Common myeloid progenitor, CD34-positive (primary cell): ENCODE results near the gene PTPRO.
A peak's percentile ranks its signal among the peaks of the same experiment; 100 is the strongest.

Experiments used
- CTCF ChIA-PET: fragments of 350-600 bp; sonication (Branson Sonifier 250); formaldehyde crosslinking; loops from one replicate; lab custom pipeline; 2021; ENCODE audit warnings: antibody characterized with exemption; lab: Charles Lee
- POLR2A ChIA-PET: fragments of 350-600 bp; sonication (Branson Sonifier 250); formaldehyde crosslinking; loops from one replicate; lab custom pipeline; 2021; ENCODE audit warnings: antibody characterized with exemption; lab: Charles Lee
- DNase-seq, 3 donors: peaks; one replicate each; pipeline versions ENCODE4 v3.0.0 to v3.0.0-alpha.2; 2013
- H3K27ac ChIP-seq, 2 experiments: 1 replicate in 1 of 2; 2 replicates in 1 of 2; pipeline ENCODE4 v1.7.0; 2013; ENCODE audit warnings: inconsistent platforms in 2 of 2, low read length in 2 of 2, mild to moderate bottlenecking in 2 of 2, low read depth in 1 of 2, moderate library complexity in 1 of 2; ENCODE audit not compliant: severe bottlenecking in 2 of 2, insufficient read depth in 1 of 2, poor library complexity in 1 of 2
- H3K27me3 ChIP-seq, 5 experiments: replicated peaks in 2 of 5; 1 replicate in 3 of 5; 2 replicates in 2 of 5; pipeline versions ENCODE4 v1.6.1 to v1.7.0; 2013; ENCODE audit warnings: low read length in 4 of 5, mild to moderate bottlenecking in 2 of 5, moderate library complexity in 2 of 5, inconsistent platforms in 1 of 5; ENCODE audit not compliant: insufficient read depth in 5 of 5, control insufficient read depth in 4 of 5
- H3K36me3 ChIP-seq, 4 experiments: 1 replicate in 2 of 4; 2 replicates in 2 of 4; pipeline versions ENCODE4 v1.6.1 to v1.7.0; 2013; ENCODE audit warnings: low read length in 3 of 4, control low read depth in 1 of 4, mild to moderate bottlenecking in 1 of 4; ENCODE audit not compliant: control insufficient read depth in 4 of 4, insufficient read depth in 4 of 4
- H3K4me1 ChIP-seq, 4 experiments: 1 replicate in 3 of 4; 2 replicates in 1 of 4; pipeline versions ENCODE4 v1.6.1 to v1.7.1; 2013; ENCODE audit warnings: low read length in 3 of 4, mild to moderate bottlenecking in 3 of 4, control low read depth in 1 of 4, inconsistent platforms in 1 of 4, moderate library complexity in 1 of 4; ENCODE audit not compliant: control insufficient read depth in 4 of 4, insufficient read depth in 4 of 4; ENCODE audit errors: control extremely low read depth in 1 of 4
- H3K4me3 ChIP-seq, 7 experiments: 1 replicate in 4 of 7; 2 replicates in 3 of 7; pipeline versions ENCODE4 v1.5.1 to v1.7.0; 2013; ENCODE audit warnings: mild to moderate bottlenecking in 7 of 7, low read length in 6 of 7, moderate library complexity in 6 of 7, inconsistent platforms in 2 of 7, low read depth in 2 of 7, control low read depth in 1 of 7; ENCODE audit not compliant: insufficient read depth in 4 of 7, control insufficient read depth in 1 of 7; ENCODE audit errors: extremely low read depth in 1 of 7
- H3K9me3 ChIP-seq, 5 experiments: 1 replicate in 4 of 5; 2 replicates in 1 of 5; pipeline versions ENCODE4 v1.6.1 to v1.7.1; 2013; ENCODE audit warnings: low read length in 4 of 5, mild to moderate bottlenecking in 2 of 5, inconsistent platforms in 1 of 5, low read depth in 1 of 5, moderate library complexity in 1 of 5; ENCODE audit not compliant: control insufficient read depth in 4 of 5, insufficient read depth in 2 of 5; ENCODE audit errors: control extremely low read depth in 1 of 5
- WGBS: methylation state at CpG from one replicate; pipeline ENCODE4 v1.1.5; 2013; ENCODE audit not compliant: insufficient coverage; 5-methylcytosine and 5-hydroxymethylcytosine counted together

Gene PTPRO

DNA sequence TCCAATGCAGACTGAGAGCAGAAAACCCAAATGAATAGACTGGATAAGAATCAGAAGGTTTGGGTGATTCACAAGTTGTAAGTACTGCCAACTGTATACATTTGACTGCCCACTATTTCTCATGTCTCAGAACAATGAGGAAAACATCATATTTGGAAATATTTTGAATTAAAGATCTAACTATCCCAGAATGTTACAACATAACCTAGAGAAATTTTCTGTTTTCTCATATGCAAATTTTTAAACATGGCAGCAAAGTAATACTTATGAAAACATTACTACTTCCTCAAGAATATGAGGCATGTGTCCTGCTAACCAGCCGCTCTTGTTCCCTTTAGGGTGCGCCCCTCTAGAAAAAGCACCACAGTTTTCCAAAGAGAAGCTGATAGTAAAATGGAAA lies 179.9 kb downstream of the PTPRO start:
- Histone ChIP-seq H3K36me3 (no peaks in the 10 kb centered on the region), H3K4me3 (no peak overlapping the region), H3K4me1 (peaks cover 0 to 3% (median 0%) of the 10 kb centered on the region in 4 experiments), H3K27ac (no peak overlapping the region), H3K9me3 (no peaks in the 10 kb centered on the region), H3K27me3 (peaks cover 0 to 24% (median 8%) of the 10 kb centered on the region in 5 experiments)
- CTCF ChIA-PET: no interaction called here
- DNase-seq: no peak
- WGBS: 50% methylated on average over 2 of the region's 2 CpGs
- POLR2A ChIA-PET: no interaction called here

DNA sequence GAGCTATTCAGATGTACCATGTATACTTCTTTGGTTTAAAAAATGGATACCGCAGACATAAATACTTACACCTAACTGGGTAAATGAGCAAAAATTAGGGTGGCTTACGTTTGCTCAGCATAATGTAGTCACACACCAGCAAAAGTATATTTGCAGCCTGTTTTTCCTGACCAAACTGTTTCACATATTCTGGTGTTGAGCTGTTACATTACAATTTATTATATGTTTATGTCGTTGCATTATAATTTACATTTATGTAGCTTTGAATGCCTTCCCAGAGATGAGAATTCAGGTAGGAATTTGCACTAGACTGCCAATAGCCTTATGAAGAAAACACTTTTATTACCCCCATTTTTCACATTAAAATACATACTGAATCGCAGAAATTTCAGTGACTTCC lies 183.3 kb downstream of the PTPRO start:
- Histone ChIP-seq H3K9me3 (no peaks in the 10 kb centered on the region), H3K4me1 (no peaks in the 10 kb centered on the region), H3K27me3 (peaks cover 4 to 32% (median 14%) of the 10 kb centered on the region in 5 experiments), H3K36me3 (no peaks in the 10 kb centered on the region), H3K4me3 (no peak overlapping the region), H3K27ac (no peak overlapping the region)
- POLR2A ChIA-PET: no interaction called here
- no CpG with 5 or more reads among the region's 4 CpGs for WGBS
- DNase-seq: no peak
- CTCF ChIA-PET: no interaction called here

DNA sequence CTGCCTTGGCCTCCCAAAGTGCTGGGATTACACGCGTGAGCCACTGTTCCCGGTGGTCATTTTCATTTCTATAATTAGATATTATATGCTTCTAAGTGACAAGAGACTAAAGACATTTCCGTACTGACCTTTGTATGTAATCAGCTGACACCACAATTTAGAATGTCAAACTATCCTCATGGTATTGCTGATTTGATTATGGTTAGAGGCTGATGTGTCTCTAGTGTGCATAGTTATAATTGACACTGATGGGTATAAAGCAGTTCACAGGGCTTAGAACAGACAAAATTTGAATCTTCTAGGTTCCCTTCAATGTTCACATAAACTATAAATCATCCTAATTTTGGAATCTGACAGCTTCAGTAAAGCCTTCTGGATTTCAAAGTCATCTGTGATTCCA lies 192.7 kb downstream of the PTPRO start:
- ChIA-PET POLR2A (no interaction called here), CTCF (interaction anchor here (1.0 to 1.5 kb wide), 3 partner anchors 236 to 294 kb away, joined by 3 to 4 read pairs (median 3); partner anchors contain the start of gene RERG)
- no peaks in the 10 kb centered on the region for H3K36me3 ChIP-seq
- H3K27ac ChIP-seq: no peak overlapping the region
- no peak for DNase-seq
- H3K4me3 ChIP-seq: no peak overlapping the region
- no peaks in the 10 kb centered on the region for H3K4me1 ChIP-seq
- H3K27me3 ChIP-seq: peaks cover 0 to 40% (median 13%) of the 10 kb centered on the region in 5 experiments
- no CpG with 5 or more reads among the region's 4 CpGs for WGBS
- no peaks in the 10 kb centered on the region for H3K9me3 ChIP-seq

DNA sequence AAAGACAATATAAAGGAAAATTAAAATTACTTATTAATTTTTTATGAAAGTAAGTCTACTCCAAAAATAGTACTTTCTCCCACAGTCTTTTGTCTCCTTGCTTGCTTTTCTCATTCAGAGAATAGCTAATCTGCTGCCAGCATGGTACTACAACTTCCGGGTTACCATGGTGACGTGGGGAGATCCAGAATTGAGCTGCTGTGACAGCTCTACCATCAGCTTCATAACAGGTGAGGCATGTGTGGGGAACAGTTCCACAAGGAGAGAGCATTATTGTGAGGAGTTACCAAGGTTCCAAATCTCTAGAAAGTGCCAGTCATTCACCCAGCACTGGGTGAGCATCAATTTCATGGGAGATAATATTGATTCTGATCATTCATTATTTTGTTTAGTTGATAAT lies 197.8 kb downstream of the PTPRO start:
- H3K4me3 ChIP-seq: no peak overlapping the region
- peaks cover 0 to 3% (median 0%) of the 10 kb centered on the region in 4 experiments for H3K4me1 ChIP-seq
- no peaks in the 10 kb centered on the region for H3K36me3 ChIP-seq
- ChIA-PET CTCF (interaction anchor here (1.0 kb wide), 2 partner anchors 65 to 244 kb away, joined by 3 to 5 read pairs; no protein-coding TSS in a partner anchor), POLR2A (interaction anchor here (0.6 kb wide), 1 partner anchor 9 kb away, joined by 3 read pairs; no protein-coding TSS in a partner anchor)
- peaks cover 0 to 43% (median 12%) of the 10 kb centered on the region in 5 experiments for H3K27me3 ChIP-seq
- H3K9me3 ChIP-seq: no peaks in the 10 kb centered on the region
- no peak for DNase-seq
- WGBS: 63% methylated on average over 2 of the region's 2 CpGs
- no peak overlapping the region for H3K27ac ChIP-seq

DNA sequence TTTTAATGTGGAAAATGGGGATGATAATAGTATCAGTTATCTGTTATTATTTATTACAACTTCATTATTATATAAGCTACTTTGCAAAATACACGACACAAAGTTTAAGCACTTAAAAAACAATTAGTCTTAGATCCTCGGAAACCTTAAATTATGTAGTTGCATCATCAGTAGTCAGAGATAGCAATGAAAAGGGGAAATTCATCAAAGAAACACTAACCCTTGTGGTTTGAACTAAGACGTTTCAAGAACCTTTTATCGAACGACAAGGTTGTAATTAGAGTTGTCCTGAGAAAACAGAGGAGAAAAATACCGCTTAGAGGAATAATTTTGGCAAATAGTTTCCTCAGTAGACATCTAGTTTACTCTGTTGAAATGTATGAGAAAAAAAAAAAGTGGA lies 198.5 kb downstream of the PTPRO start:
- POLR2A ChIA-PET: no interaction called here
- peak in 2 of 3 donors; percentile 57 to 60 for DNase-seq
- Histone ChIP-seq H3K27me3 (peaks cover 0 to 43% (median 8%) of the 10 kb centered on the region in 5 experiments), H3K36me3 (no peaks in the 10 kb centered on the region), H3K9me3 (no peaks in the 10 kb centered on the region), H3K27ac (no peak overlapping the region), H3K4me1 (peaks cover 0 to 3% (median 0%) of the 10 kb centered on the region in 4 experiments), H3K4me3 (no peak overlapping the region)
- no CpG with 5 or more reads among the region's 6 CpGs for WGBS
- CTCF ChIA-PET: interaction anchor here (0.9 to 1.5 kb wide), 4 partner anchors 23 to 293 kb away, joined by 3 to 5 read pairs (median 4); no protein-coding TSS in a partner anchor

DNA sequence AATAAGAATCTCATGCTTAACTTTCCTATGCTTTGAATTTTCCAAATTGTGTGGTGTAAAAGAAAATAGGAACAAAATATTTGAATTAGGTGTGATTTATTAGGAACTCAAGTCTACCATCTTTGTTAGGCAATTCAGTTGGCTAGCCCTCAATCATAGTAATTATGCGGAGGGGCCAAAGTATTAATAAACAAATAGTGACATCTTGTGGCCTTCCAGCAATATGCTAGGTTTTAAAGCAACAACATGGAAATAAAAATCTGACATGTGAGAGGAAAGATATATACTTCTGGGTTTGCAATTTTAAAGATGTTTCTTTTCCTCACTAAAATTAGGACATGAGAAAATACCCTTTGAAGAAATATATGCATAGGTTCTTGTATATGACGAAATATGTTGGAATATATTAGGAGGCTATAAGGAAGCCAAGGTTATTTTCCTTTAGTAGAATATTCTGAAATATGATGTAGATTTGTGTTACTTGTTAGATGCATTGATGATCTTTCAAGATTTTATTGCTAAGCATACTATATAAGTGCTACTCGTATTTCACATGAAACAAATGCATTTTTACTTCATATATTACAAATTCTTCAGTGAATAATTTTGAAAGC lies 200.4 kb downstream of the PTPRO start:
- DNase-seq: peak; percentile 56 to 74 (median 73)
- 75% methylated on average over 1 of the region's 3 CpGs for WGBS

DNA sequence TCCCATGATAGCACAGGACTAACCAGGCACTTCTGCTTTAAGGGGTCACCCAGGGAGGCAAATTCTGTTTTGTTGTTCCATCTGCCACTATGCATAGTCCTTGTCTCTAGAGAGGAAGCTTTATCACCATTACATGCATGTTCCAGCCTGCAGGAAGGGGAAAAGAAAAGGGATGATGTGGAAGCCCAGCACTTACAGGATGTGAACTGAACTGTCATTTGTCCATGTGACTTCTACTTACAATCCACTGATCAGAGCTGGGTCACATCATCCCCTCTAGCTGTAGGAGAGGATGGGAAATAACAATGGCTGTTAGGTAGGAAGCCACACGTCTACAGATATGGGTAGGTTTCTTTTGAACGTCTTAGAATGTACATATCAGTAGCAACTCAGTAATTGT lies 203.1 kb downstream of the PTPRO start:
- Histone ChIP-seq H3K27ac (no peak overlapping the region), H3K4me3 (no peak overlapping the region), H3K4me1 (peaks cover 0 to 6% (median 1%) of the 10 kb centered on the region in 4 experiments), H3K9me3 (peaks cover 0 to 7% (median 0%) of the 10 kb centered on the region in 5 experiments), H3K27me3 (peaks cover 0 to 11% (median 2%) of the 10 kb centered on the region in 5 experiments), H3K36me3 (no peaks in the 10 kb centered on the region)
- no peak for DNase-seq
- no CpG with 5 or more reads among the region's 2 CpGs for WGBS
- POLR2A ChIA-PET: no interaction called here
- CTCF ChIA-PET: interaction anchor here (1.0 to 2.0 kb wide), 10 partner anchors 36 to 333 kb away, joined by 3 to 13 read pairs (median 4); partner anchors contain the start of gene RERG

More for the DNA sequence above, 200.4 kb downstream of the PTPRO start:
- Histone ChIP-seq H3K27me3 (peaks cover 0 to 31% (median 8%) of the 10 kb centered on the region in 5 experiments), H3K27ac (no peak overlapping the region), H3K4me3 (no peak overlapping the region), H3K36me3 (no peaks in the 10 kb centered on the region), H3K4me1 (peaks cover 0 to 6% (median 1%) of the 10 kb centered on the region in 4 experiments), H3K9me3 (peaks cover 0 to 3% (median 0%) of the 10 kb centered on the region in 5 experiments)
- CTCF ChIA-PET: interaction anchor here (0.6 to 1.9 kb wide), 18 partner anchors 10 to 528 kb away, joined by 3 to 22 read pairs (median 4); no protein-coding TSS in a partner anchor
- POLR2A ChIA-PET: no interaction called here
